ENCODE results near the gene JCHAIN.

- no peak for TF ChIP-seq POLR2A (IDR thresholded peaks at IDR 0.05; ENCODE audit: control extremely low read depth in 1 of 2, low read depth in 2 of 2, low read length in 2 of 2)
- no peak for TF ChIP-seq CTCF (IDR thresholded peaks at IDR 0.05; ENCODE audit: control extremely low read depth in 1 of 3, insufficient read depth in 1 of 3, low read depth in 1 of 3, low read length in 3 of 3)
- TF ChIP-seq ZNF274 (IDR thresholded peaks at IDR 0.05; ENCODE audit: borderline replicate concordance, extremely low read depth, low read length), result no peak
- TF ChIP-seq MAFK (IDR thresholded peaks at IDR 0.05; ENCODE audit: low read depth, low read length), result no peak
- TF ChIP-seq POLR2AphosphoS5 (IDR thresholded peaks at IDR 0.05; ENCODE audit: low read depth, low read length), result no peak
- TF ChIP-seq EP300 (IDR thresholded peaks at IDR 0.05; ENCODE audit: borderline replicate concordance in 1 of 2, low read depth in 2 of 2, low read length in 2 of 2), result no peak
- no peak for TF ChIP-seq ATF2 (IDR thresholded peaks at IDR 0.05; ENCODE audit: low read length)
- TF ChIP-seq ATF3 (IDR thresholded peaks at IDR 0.05; ENCODE audit: insufficient read depth, low read depth, low read length), result no peak
- no peak for TF ChIP-seq RAD21 (IDR thresholded peaks at IDR 0.05 in 1 of 2, conservative IDR thresholded peaks at IDR 0.05 in 1 of 2; ENCODE audit: low read depth in 2 of 2, low read length in 2 of 2)
- no peak for TF ChIP-seq USF2 (IDR thresholded peaks at IDR 0.05; ENCODE audit: low read length)
Measured at GRCh38 chr4:70623323-70623722, 43.0 kb downstream of the JCHAIN start.

Measured in H1 (cell line).